MV-4-11 (cell line): Measurements from ENCODE around the gene TMEM11.

Experiments used
- DNase-seq: peaks from one replicate; lab custom pipeline; 2025; lab: John Stamatoyannopoulos, UW

TMEM11 gene

GRCh38 chr17:21161498-21162393 lies 52.2 kb downstream of the TMEM11 start:
- DNase-seq = no peak

DNA sequence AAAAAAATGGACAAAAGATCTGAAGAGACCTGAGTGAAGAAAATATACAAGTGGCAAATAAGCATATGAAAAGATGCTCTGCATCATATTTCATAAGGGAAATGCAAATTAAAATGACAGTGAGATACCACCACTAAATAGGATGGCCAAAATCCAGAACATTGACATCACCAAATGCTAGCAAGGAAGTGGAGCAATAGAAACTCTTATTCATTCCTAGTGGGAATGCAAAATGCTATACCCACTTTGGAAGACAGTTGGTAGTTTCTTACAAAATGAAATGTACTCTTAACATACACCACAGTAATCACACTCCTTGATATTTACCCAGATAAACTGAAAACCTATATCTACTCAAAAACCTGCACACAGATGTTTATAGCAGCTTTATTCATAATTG lies 53.6 kb downstream of the TMEM11 start:
- no peak for DNase-seq

DNA sequence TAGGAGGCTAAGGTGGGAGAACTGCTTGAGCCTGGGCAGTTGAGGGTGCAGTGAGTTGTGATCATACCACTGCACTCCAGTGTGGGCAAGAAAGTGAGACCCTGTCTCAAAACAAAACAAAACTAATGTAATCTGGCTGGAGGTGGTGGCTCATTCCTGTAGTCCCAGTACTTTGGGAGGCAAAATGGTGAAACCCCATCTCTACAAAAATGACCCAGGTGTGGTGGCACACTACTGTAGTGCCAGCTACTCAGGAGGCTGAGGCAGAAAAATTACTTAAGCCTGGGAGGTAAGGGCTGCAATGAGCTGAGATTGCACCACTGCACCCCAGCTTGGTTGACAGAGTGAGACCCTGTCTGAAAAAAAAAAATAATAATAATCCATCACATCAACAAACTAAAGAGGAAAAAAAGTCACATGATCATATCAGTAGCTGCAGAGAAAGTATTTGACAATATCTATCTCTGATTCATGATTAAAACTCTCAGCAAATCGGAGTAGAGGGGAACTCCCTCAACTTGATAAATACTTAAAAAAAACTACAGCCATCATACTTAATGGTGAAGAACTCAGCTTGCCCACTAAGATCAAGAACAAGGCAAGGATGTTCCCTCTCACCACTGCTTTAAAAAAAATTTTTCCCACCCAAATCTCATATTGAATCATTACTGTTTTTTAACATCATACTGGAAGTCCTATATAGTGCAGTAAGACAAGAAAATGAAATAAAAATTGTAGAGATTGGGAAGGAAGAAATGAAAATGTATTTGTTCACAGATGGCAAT lies 56.2 kb downstream of the TMEM11 start:
- DNase-seq = no peak

- peak; percentile 26 for DNase-seq
These were observed 61.2 kb downstream of the TMEM11 start for GRCh38 chr17:21152731-21153130.

GRCh38 chr17:21149621-21150020 lies 64.3 kb downstream of the TMEM11 start:
- DNase-seq = peak; percentile 91
